Breast epithelium (tissue), 3 donors: Measurements from ENCODE around the gene MAMSTR.

ENCODE experiments used
- CTCF ChIP-seq, 3 donors: fragments of 450-650 bp; IDR thresholded peaks; one replicate each; pipeline ENCODE4 v1.5.1; 2016 to 2017; ENCODE audit warnings: antibody characterized with exemption in 3 of 3, mild to moderate bottlenecking in 3 of 3, moderate library complexity in 3 of 3
- POLR2A ChIP-seq: fragments of 450-650 bp; IDR thresholded peaks from one replicate; pipeline ENCODE4 v1.6.1; 2016; ENCODE audit warnings: antibody characterized with exemption, mild to moderate bottlenecking, moderate library complexity
- POLR2AphosphoS5 ChIP-seq, 3 donors: sonication (generic); formaldehyde crosslinking; IDR thresholded peaks; one replicate each; pipeline ENCODE4 v1.6.1; 2017; ENCODE audit warnings: antibody characterized with exemption in 3 of 3

DNA sequence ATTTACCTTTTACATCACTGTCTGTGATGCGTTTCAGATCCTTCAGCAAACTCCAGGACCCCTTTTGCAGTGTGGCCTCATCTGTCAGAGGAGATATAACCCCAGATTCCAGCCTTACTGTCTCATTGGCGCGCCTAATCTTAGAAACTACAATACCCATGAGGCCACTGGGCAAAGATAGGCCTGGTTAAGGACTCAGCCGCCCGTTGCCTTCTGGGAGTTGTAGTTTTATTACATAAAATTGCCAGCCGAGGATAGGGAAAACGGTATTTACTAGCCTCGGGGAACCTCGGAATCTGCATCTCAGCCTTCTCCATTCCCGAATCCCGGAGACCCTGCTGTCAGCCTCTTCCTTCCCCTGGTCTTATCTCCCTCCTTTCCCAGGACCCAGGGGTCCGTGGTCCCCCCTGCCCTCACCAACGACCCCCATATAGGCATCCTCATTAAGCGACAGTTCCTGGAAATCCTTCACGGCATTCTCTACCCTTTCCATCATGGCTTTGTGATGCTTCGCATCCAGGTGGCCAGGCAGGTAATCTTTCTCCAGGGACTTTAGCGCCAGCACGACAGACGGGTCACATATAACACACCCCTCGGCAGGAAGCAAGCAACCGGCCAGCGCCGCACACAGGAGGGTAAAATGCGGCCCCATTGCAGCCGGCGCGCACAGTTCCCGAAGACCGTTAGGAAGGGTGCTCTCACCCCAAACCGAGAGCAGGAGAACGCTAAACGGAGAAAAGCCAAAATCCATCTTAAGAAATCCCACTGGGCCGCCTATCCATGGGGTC, 25.9 kb upstream of the MAMSTR start:
- TF ChIP-seq CTCF (IDR thresholded peaks at IDR 0.05), result no peak
- no peak for TF ChIP-seq POLR2A
- peak in 1 of 3 donors; percentile 40 for TF ChIP-seq POLR2AphosphoS5 (IDR thresholded peaks at IDR 0.05)
